Activated naive CD4-positive, alpha-beta T cell (primary cell): Measurements from ENCODE around the gene KCNJ4.
"Not testable (repeated sequence)": the region's sequence is repeated elsewhere in the genome, so short reads cannot be mapped to it uniquely, and the experiment has no call there.

Source experiments
- DNase-seq, 4 experiments: peaks; one replicate each; lab custom pipeline; 2025; lab: John Stamatoyannopoulos, UW

Gene KCNJ4

DNA sequence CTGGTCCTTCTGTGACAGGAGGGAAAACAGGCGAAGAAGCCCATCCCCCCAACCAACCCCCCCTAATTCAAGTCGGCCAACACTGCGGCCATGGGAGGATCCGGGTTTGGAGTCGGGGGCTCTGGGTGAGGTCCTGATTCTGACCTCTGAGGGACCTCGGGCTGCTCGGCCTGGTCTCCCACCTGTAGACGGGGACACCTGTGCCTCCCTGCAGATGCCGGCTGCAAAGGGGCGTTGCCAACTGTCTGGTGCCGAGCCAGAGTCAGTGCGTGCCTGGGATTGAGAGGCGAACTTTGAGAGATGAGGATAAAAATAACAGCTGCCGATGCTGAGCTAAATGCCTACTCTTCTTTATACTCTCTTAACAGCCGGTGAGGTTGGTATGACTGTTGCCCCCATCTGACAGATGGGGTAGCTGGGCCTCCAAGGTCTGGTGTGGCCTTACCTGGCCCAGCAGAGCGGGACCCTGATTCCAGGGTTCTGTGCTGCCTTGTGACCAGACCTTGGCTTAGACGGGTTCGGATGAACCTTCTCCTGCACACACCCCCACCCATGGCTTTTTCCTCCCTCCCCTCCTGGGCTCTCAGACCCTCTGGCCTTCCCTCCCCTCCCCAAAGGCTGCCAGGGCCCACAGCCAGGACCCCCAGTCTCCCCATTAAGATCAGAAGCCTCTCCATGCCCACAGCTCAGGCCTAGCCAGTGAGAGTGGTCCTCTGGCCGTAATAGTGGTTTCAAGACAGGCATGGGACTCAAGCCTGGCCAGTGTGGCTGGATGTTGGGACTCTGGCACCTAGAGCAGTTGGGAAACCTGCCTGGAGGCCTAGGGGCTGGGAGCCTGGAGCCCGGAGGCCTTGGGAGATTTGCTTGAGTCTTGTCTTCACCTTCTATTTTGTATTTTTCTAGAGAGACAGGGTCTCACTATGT is 41.7 kb downstream of the KCNJ4 start:
- DNase-seq: no peak

DNA sequence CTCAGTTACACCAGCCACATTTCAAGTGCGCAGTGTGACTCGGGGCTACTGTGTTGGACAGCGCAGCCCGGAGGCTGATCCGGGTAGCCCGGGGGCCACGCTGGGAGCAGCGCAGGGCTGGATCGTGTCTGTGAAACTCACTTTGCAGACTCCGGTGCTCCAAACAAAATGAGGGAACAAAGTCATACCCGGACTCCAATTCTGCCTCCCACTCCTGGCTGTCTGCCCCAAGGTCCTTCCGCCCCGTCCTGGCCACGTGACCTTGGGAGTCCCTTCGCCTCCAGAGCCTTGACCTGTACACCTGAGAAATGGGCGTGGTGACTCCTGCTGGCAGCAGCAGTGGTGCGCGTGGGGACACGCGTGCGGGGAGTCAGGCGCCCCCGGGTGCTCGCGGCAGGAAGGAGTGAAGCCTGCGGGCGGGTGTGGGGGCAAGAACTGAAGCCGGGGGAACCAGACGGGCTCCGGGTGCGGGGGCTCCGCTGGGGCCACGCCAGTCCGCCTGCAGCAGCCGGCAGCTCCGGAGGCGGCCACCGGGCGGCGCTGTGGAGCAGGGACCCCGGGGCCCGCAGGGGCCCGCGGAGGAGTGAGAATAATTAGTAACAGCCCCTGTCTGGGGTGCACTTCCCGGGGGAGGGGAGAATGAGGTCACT is 42.4 kb downstream of the KCNJ4 start:
- DNase-seq: peak in 2 of 4 experiments; percentile 10 to 41

DNA sequence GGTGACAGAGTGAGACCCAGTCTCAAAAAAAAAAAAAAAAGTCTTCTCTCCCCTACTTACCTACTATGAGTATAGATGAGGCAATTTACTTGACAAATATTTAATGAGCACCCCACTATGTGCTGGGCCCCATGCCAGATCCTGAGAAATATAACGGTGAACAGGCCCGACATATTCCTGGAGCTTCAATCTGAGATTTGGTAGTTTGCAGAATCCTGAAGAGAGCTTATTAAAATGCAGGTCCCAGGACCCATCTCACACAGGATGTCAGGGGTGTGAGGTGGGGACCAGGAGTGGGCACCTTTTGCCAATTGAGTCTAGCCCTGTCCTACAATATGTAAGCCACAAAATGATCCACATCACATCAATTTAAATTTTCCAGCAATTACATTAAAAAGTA is 44.0 kb downstream of the KCNJ4 start:
- DNase-seq: no peak

DNA sequence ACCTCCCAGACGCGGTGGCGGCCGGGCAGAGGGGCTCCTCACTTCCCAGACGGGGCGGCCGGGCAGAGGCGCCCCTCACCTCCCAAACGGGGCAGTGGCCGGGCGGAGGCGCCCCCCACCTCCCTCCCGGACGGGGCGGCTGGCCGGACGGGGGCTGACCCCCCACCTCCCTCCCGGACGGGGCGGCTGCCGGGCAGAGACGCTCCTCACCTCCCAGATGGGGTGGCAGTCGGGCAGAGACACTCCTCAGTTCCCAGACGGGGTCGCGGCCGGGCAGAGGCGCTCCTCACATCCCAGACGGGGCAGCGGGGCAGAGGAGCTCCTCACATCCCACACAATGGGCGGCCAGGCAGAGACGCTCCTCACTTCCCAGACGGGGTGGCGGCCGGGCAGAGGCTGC is 45.1 kb downstream of the KCNJ4 start:
- not testable (repeated sequence) for DNase-seq

DNA sequence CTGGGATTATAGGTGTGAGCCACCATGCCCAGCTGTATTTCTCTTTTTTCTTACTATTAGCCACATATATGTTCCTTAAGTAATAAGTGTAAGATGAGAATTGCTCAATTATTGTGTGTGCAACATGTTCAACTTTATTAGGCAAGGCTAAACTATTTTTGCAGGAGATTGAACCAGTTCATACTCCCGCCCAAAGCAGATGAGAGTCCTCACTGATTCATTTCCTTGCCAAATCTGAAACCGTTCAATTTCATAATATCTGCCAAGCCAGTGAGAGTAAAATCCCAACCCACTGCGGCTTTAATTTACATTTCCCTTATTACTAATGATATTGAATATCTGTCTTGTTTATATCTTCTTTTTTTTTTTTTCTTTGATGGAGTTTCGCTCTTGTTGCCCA is 48.4 kb downstream of the KCNJ4 start:
- DNase-seq: no peak

DNA sequence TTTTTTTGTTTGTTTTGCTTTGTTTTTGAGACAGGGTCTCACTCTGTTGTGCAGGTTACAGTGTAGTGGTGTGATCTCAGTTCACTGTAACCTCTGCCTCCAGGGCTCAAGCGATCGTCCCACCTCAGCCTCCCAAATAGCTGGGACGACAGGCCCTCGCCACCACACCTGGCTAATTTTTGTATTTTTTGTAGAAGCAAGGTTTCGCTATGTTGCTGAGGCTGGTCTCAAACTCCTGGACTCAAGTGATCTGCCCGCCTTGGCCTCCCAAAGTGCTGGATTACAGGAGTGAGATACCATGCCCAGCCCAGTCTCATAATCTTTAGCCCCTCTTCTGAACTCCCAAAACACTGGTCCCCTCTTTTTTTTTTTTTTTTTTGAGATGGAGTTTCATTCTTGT is 50.6 kb downstream of the KCNJ4 start:
- DNase-seq: no peak

DNA sequence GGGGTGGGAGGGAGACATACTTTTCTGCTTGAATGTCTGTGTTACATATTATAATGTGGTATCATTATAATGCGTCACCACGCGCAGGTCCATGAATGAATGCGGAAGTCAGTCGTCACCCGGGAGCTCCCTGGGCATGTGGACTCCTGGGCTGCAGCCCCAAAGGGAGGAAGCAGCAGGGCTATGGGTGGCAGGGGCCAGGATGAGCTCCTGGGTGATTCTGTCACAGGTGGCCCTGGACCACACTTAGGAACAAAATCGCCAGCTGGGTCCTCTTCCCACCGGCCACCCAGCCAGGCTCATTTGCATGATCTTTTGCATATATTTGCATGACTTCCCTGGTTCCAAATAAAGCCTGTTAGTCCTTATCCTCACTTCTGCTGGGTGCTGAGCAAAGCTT is 51.2 kb downstream of the KCNJ4 start:
- no peak for DNase-seq

DNA sequence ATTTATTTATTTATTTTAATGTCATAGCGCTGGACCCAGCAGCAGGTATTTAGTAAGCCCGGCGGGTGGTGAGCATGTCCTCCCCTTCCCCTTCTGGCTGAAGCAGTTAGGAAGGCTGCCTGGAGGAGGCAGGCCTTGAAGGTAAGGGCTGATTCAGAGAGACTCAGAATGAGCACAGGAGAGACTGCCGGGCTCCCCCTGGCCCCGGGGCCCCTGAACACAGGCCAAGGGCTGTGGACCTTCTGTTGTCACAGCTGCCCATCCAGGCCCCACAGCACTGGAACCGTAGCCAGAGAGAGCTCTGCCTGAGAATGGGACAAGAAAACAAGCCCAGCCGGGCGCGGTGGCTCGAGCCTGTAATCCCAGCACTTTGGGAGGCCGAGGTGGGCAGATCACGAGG is 52.8 kb downstream of the KCNJ4 start:
- DNase-seq: no peak

DNA sequence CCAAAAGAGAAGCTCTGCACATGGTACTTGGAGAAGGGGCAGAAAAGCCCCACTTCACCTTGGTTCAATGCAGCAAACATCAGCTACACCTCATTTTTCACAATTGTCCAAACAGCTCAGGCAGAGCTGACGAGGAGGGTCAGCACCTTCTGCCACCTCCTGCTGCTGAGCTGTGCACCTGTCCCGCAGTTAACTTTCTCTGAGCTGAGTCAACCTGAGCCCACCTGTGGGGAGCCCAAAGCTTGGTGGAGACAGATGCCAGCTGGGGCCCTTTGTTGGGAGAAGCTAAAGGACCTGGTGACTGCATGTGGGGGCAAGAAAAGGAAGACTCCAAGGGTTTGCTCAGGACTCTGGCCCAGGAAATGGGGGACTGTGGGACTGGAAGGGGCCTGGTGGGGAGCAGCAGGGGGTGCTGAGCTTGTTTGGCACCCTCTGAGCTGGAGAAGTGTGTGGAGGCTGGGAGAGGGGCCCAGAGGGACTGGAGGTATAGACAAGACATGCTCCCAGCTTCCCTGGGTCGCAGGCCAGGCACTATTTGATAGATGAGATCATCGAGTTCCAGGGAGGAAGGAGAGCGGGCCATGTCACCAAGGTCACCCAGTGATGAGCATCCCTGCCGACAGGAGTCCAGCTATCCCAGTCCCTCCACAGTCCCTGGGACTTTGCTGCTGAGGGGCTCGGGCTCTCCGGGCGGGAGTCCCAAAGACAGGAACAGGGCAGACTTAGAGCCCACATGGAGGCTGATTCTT is 53.5 kb downstream of the KCNJ4 start:
- DNase-seq: no peak

DNA sequence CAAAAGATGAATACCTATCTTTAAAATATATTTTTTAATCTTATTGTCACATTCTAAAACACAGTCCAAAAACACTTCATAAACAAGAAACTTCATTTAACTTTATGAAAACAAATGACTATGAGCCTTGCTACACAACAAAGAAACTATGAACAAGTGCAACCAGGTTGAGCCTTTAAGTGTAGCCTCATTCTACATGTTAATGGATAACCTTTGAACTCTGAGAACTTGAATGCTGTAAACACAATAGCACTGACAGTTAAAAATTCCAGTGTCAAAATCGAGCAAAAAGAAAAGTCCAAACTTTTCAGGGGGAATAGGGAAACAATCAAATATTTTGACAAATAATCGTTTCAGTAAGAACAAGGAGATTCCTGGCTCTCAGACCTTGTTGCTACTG is 54.7 kb downstream of the KCNJ4 start:
- DNase-seq: not testable (repeated sequence)

DNA sequence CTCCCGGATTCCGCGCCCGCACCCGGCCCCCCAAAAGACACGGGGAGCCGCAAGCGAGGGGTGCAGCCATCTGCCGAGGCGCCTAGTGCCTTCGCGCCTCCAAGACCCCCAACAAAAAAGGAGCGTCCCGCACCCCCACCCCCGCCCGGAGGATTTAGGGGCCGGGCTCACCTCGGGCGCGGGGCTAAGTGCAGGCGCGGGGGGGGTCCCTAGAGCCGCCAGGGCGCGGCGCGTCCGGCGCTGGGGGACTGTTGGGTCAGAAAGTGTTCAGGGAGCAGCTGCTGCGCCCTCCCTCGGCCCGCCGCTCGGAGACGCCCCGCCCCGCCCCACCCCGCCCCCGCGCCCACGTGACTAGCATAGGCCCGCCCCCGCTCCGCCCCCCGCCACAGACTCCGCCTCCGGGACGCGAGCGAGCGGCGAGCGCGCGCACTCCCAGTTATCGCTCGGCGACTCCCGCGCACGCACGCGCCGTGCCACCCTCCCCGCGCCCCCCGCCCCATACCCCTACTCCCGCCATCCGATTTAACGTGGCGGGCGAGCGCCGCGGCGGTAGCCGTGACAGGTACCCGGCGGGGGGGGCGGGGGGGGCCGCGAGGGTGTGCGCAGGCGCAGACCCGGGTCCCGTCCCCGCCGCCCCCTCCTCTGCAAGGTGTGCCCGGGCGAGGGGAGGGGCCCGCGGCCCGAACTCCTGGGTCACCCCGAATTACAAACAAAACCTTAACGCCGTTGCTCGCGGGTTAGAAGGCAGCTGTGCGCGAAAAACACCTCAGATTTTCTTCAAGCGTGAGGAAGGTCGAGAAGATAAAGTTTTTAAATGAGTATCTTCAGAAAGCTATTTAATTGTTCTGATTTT is 56.2 kb downstream of the KCNJ4 start:
- DNase-seq: peak; percentile 65 to 85 (median 79)

DNA sequence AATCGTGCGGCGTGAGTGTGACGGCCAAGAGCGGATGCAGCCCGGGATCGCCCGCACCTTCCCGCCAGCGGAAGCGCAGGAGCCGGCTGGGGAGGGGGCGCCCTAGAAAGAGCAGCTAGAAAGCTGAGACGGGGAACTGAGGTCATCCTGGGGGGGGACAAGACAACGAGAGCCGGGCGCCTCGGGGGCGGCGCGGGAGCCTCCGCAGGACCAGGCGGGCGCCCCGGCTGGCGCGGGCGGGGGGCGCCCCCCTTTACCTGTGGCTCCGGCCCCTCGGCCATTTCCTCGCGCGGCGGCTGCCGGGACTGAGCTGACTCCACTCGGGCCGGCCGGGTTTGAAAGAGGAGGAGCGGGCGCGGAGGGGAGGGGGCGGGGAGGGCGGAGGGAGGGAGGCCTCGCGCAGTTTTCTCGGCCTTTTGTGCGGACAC is 56.8 kb downstream of the KCNJ4 start:
- DNase-seq: peak in 1 of 4 experiments; percentile 35

DNA sequence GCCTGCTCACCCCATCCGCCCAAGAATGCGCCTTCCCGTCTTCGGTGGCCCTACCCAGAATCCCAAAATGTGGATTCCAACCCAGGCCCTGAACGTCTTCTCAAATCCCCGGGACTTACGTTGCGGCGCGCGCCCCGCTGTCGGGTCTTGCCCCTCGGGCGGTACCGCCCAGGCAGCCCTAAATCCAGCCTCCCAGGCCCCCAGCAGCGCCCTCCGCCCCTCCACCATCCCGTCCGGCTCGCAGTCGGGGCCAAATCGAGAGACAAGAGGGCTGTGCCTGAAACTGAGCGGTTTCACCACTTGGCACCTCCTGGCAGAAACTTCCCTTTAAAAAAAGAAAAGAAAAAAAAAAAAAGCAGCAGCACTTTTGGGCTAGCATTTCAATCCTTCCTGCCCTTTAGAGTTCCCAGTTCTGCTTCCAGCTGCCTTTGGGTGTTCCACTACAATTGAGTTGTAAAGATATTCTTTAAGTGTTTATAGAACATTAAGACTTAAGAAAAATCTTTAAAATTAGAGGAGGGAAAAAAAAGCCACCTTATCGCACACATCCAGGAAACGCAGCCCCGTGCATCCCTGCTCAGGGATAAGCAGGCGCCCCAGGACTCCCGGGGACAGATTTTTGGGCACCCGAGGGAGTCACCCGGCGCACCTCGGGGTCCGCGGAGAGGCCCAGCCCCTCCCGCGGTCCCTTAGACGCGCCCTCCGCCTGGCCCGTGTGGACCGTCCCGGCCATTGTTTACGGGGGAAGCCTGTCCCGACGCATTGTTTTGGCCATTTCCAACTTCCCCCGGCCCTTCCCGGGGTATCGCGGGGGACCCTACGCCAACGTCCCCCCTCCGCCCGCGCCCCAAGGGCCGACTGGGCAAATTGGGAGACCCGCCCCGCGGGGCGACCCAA is 57.6 kb downstream of the KCNJ4 start:
- DNase-seq: no peak

DNA sequence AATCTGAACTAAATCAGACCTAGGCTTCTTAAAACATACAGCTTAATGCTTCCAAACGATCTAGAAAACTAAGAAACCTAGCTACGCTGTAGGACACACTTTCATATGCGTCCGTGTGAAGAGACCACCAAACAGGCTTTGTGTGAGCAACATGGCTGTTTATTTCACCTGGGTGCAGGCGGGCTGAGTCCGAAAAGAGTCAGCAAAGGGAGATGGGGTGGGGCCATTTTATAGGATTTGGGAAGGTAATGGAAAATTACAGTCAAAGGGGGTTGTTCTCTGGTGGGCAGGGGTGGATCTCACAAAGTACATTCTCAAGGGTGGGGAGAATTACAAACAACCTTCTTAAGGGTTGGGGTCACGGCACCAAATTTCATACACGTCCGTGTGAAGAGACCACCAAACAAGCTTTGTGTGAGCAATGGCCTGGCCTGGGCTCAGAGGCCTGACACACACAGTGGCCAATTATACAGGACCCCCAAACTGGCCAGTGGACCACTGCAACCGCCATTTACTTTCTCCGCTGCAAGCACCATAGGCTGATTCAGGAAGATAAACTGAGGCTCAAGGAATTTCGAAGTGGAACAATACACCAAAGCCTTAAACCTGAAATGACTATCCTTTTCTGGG is 58.4 kb downstream of the KCNJ4 start:
- DNase-seq: not testable (repeated sequence)

DNA sequence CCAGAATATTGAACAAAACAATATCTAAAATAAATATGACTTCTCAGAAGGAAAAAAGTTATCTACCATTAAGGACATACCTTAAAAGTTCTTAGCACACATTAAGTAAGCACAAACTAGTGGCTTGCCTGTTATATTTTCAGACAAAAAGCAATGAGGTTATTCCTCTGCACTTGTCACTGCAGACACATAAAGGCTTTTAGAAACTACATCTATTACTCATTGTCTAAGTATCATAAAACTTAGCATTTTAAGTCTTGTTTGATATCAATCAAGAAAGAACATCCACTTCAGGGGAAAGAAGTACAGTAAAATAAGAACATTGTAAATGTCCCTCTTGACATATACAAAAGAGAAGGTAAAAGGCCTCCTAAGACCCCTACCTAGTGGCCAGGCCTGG is 59.1 kb downstream of the KCNJ4 start:
- DNase-seq: not testable (repeated sequence)

DNA sequence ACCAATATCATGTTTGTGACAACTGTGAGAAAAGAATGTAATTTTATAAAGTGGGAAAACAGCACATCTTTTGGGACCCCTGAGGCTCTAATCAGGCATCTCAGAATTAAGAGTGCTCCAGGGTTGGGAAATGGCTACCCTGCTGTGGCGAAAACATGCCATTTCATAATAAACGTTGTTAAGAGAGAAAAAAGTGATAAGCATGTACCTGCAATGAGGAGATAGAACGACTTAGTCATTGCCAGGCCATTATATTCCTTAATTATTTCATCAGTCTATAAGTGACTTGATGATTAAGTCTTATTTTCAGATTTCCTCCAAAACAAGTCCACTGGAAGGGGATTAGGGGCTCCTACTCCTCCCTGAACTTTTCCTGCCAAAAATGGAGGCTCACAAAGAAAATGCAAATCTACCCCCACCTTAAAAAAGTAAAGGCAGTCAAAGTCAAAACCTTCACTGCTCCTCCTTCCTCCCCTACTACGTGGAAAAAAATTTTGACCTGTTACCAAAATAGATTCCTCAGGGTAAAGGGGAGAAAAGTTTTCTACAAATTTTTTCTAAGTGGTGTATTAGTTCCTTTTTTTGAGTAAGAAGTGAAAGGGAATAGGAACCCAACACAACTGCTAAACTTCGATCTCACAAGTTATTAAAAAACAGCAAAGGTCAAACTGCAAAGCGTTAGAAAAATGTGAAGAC is 59.9 kb downstream of the KCNJ4 start:
- not testable (repeated sequence) for DNase-seq

DNA sequence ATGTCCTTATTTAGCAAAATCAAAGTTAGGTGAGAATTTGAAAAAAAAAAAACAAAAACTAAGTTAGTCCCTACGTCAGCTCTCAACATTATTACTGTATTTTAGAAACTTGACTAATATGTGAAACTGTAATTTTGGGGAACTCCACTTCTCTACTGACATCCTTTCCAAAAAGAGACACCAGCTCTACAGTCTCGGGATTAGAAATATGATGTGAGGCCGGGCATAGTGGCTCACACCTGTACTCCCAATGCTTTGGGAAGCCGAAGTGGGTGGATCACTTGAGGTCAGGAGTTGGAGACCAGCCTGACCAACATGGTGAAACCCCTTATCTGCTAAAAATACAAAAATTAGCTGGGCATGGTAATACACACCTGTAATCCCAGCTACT is 65.6 kb downstream of the KCNJ4 start:
- not testable (repeated sequence) for DNase-seq

DNA sequence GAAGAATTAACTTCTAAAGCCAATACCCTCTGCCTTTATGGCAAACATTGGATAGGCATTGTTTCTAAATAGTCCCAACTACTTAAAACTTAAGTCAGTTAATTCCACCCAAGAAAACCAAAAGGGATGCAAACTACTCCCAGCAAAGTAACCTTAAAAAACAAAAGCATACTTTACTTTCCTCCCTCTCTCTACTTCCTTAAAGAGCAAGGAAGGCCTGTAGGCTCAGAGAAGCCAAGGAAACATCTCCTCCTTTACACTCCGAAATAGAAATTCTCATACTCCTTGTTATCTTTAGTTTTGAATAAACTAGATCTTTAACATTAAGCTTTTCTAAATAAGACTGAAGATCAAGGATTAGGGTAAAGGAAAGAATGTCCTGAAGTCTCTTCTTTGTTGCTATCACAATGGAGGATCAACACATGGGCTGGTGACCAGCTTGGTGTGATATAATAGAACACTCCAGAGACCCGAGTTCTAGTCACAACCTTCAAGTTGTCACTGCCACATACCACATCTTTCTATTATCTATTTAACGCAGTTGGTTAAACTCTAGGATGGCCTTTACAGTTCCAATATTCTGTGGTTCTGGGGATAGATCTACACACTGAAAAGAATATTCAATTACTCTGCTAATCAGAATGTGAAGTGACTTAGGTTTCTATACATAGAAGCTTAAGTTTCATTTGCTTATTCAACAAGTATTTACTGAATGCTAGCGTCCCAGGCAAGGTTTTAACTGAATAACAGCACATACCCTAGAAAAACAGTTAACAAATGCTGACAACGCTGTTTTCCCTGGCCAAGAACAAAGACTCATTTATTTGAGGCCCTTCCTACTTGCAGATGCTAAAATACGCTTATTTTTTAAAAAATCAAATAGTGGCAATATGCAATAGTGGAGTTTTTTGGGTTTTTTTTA is 66.2 kb downstream of the KCNJ4 start:
- DNase-seq: not testable (repeated sequence)
